ENCODE measurements around the gene COPS3. TPM values are rescaled to one million over a fixed set of nuclear protein-coding genes. Genes with fewer than 3 reads are reported as not detected.

COPS3 gene
- total and polyA plus RNA-seq, 2 of the 4 experiments (the other 2 are of a cell fraction): 71.4 to 144 TPM

GRCh38 chr17:17201907-17202306 is 79.1 kb downstream of the COPS3 start:
- Histone ChIP-seq H3K79me1 (ENCODE audit: low read depth in 1 of 2, low read length in 2 of 2) (no peaks in the 10 kb centered on the region; a peak in 1 of 4 replicates), H2BK120ac (ENCODE audit: low read depth, low read length) (no peak overlapping the region), H3K4me2 (ENCODE audit: low read depth, low read length) (no peak overlapping the region), H3K4me3 (ENCODE audit: insufficient read depth, low read depth, low read length) (no peak overlapping the region), H4K91ac (ENCODE audit: insufficient read depth, low read depth, low read length) (no peak overlapping the region), H3K18ac (ENCODE audit: low read depth, low read length) (no peak overlapping the region), H4K5ac (ENCODE audit: low read depth, low read length) (no peak overlapping the region), H2BK20ac (ENCODE audit: low read depth, low read length) (no peak overlapping the region), H2BK5ac (ENCODE audit: low read depth, low read length, poor library complexity, severe bottlenecking) (no peak overlapping the region), H2AK9ac (replicated peaks; ENCODE audit: low read depth, low read length, poor library complexity) (no peak overlapping the region), H3K27ac (ENCODE audit: insufficient read depth, low read length) (no peak overlapping the region), H3K56ac (ENCODE audit: extremely low read depth, insufficient read depth, low read length) (no peak overlapping the region), H3K9me3 (ENCODE audit: control insufficient read depth, insufficient read depth, low read length) (no peaks in the 10 kb centered on the region), H2AK5ac (ENCODE audit: low read depth, low read length) (no peak overlapping the region), H2BK15ac (ENCODE audit: low read depth, low read length) (no peak overlapping the region), H3K36me3 (ENCODE audit: control insufficient read depth, insufficient read depth, low read length) (no peaks in the 10 kb centered on the region; the same call in 1 of the 2 replicates), H4K8ac (ENCODE audit: low read depth in 2 of 2, low read length in 2 of 2) (no peak overlapping the region), H3K4me1 (ENCODE audit: control insufficient read depth, insufficient read depth, low read length) (peaks cover 22% of the 10 kb centered on the region), H3K9ac (ENCODE audit: low read depth, low read length) (no peak overlapping the region), H3K27me3 (ENCODE audit: control insufficient read depth, insufficient read depth, low read length) (no peaks in the 10 kb centered on the region), H3K14ac (replicated peaks; ENCODE audit: low read depth, low read length) (no peak overlapping the region), H4K20me1 (ENCODE audit: insufficient read depth, low read length) (no peaks in the 10 kb centered on the region), H2AFZ (replicated peaks; ENCODE audit: low read length, poor library complexity) (no peak overlapping the region), H3K23ac (ENCODE audit: low read depth, low read length) (no peak overlapping the region), H3K9me1 (ENCODE audit: insufficient read depth, low read length) (peaks cover 7% of the 10 kb centered on the region; the same call in 1 of the 2 replicates), H3K4ac (ENCODE audit: low read depth, low read length) (no peak overlapping the region)
- no TSS peak for BruUV-seq (replicated peaks)
- in situ Hi-C loops (cut with MboI; ENCODE audit: low sequenced_read_pairs) (no loop called here), intact Hi-C loops (cut with micrococcal nuclease) (no loop called here), dilution Hi-C loops (cut with HindIII; ENCODE audit: low sequenced_read_pairs, unreplicated experiment) (no loop called here)
- ChIA-PET POLR2A (ENCODE audit: unreplicated experiment) (no interaction called here), CTCF (no interaction called here)
- no peak for TF ChIP-seq SMC3 (IDR thresholded peaks at IDR 0.05; ENCODE audit: low read depth, low read length)
- no peak for TF ChIP-seq NFE2L2 (IDR thresholded peaks at IDR 0.05; ENCODE audit: low read depth, low read length)
- no peak for TF ChIP-seq MAZ (IDR thresholded peaks at IDR 0.05; ENCODE audit: borderline replicate concordance, low read depth, low read length)
- no peak for TF ChIP-seq CTCF (conservative IDR thresholded peaks at IDR 0.05; ENCODE audit: low read depth, low read length)
- no peak for TF ChIP-seq RAD21 (IDR thresholded peaks at IDR 0.05; ENCODE audit: low read length)
- TF ChIP-seq FOS (IDR thresholded peaks at IDR 0.05; ENCODE audit: low read depth, low read length): no peak
- no peak for TF ChIP-seq CEBPB (IDR thresholded peaks at IDR 0.05; ENCODE audit: low read depth, low read length)
- no peak for TF ChIP-seq POLR2A (IDR thresholded peaks at IDR 0.05; ENCODE audit: low read depth, low read length)
- no peak for TF ChIP-seq USF2 (IDR thresholded peaks at IDR 0.05; ENCODE audit: low read depth, low read length)
- no peak for TF ChIP-seq MAFK (IDR thresholded peaks at IDR 0.05; ENCODE audit: low read depth, low read length)
- no peak for TF ChIP-seq RFX5 (IDR thresholded peaks at IDR 0.05; ENCODE audit: low read depth, low read length)
- no peak for TF ChIP-seq ELK1 (IDR thresholded peaks at IDR 0.05; ENCODE audit: borderline replicate concordance, low read depth, low read length)
- no peak for TF ChIP-seq MXI1 (IDR thresholded peaks at IDR 0.05; ENCODE audit: borderline replicate concordance, low read depth, low read length)
- DNase-seq (no peak), ATAC-seq (ENCODE audit: low read depth) (no peak)
- WGBS, 2 experiments (ENCODE audit: extremely low coverage in 2 of 2, insufficient read length in 1 of 2): no CpG with 5 or more reads among the region's 8 CpGs
